CD14-positive monocyte (primary cell): ENCODE data around the gene TSSK3. TPM values are rescaled to one million over a fixed set of nuclear protein-coding genes. Genes with fewer than 3 reads are reported as not detected.

Experiments used
- DNase-seq, 3 donors: peaks; one replicate each; pipeline ENCODE4 v3.0.0-alpha.2; 2011 to 2022
- H2AFZ ChIP-seq: 2 replicates; pipeline ENCODE4 v1.6.0; 2012; ENCODE audit warnings: mild to moderate bottlenecking, low read depth, low read length, inconsistent platforms; ENCODE audit not compliant: insufficient read depth, poor library complexity, severe bottlenecking
- H3K27ac ChIP-seq, 2 donors: 1 replicate in 1 of 2; 2 replicates in 1 of 2; pipeline ENCODE4 v1.5.1; 2012 to 2013; ENCODE audit warnings: low read length in 2 of 2, control low read depth in 1 of 2, inconsistent platforms in 1 of 2, low read depth in 1 of 2, mild to moderate bottlenecking in 1 of 2
- H3K27me3 ChIP-seq, 2 donors: one replicate each; pipeline versions ENCODE4 v1.6.0 to v1.6.1; 2011 to 2013; ENCODE audit warnings: low read length in 2 of 2; ENCODE audit not compliant: control insufficient read depth in 2 of 2, insufficient read depth in 2 of 2
- H3K36me3 ChIP-seq, 2 donors: replicated peaks in 1 of 2; 1 replicate in 1 of 2; 2 replicates in 1 of 2; pipeline versions ENCODE4 v1.5.1 to v1.6.1; 2012 to 2013; ENCODE audit warnings: low read length in 2 of 2, control low read depth in 1 of 2, inconsistent platforms in 1 of 2, mild to moderate bottlenecking in 1 of 2; ENCODE audit not compliant: insufficient read depth in 2 of 2, control insufficient read depth in 1 of 2
- H3K4me1 ChIP-seq, 2 donors: 1 replicate in 1 of 2; 2 replicates in 1 of 2; pipeline versions ENCODE4 v1.5.1 to v1.6.1; 2012 to 2013; ENCODE audit warnings: low read length in 2 of 2, control low read depth in 1 of 2, inconsistent platforms in 1 of 2, mild to moderate bottlenecking in 1 of 2, moderate library complexity in 1 of 2; ENCODE audit not compliant: insufficient read depth in 2 of 2, control insufficient read depth in 1 of 2
- H3K4me2 ChIP-seq: replicated peaks from 2 replicates; pipeline ENCODE3; 2012; ENCODE audit warnings: low read length, moderate library complexity, mild to moderate bottlenecking; ENCODE audit not compliant: poor library complexity, severe bottlenecking; ENCODE audit errors: extremely low read depth
- H3K4me3 ChIP-seq, 3 experiments: fragments of 200-600 bp in 1 of 3; sonication (generic) in 1 of 3; replicated peaks in 1 of 3; 1 replicate in 2 of 3; 2 replicates in 1 of 3; pipeline ENCODE4 v1.5.1; 2011 to 2013; ENCODE audit warnings: low read length in 3 of 3, mild to moderate bottlenecking in 3 of 3, control low read depth in 2 of 3, low read depth in 2 of 3, inconsistent platforms in 1 of 3, moderate library complexity in 1 of 3
- H3K79me2 ChIP-seq: 2 replicates; pipeline ENCODE4 v1.6.0; 2012; ENCODE audit warnings: mild to moderate bottlenecking, control low read depth, inconsistent platforms, low read length, moderate library complexity; ENCODE audit not compliant: insufficient read depth
- H3K9ac ChIP-seq: 2 replicates; pipeline ENCODE4 v1.6.0; 2017; ENCODE audit warnings: low read length, mild to moderate bottlenecking; ENCODE audit not compliant: insufficient read depth, poor library complexity, severe bottlenecking
- H3K9me3 ChIP-seq, 2 donors: replicated peaks in 1 of 2; 1 replicate in 1 of 2; 2 replicates in 1 of 2; pipeline versions ENCODE4 v1.5.1 to v1.6.1; 2012 to 2013; ENCODE audit warnings: low read length in 2 of 2, control low read depth in 1 of 2; ENCODE audit not compliant: control insufficient read depth in 1 of 2, insufficient read depth in 1 of 2
- H4K20me1 ChIP-seq: 2 replicates; pipeline ENCODE4 v1.6.0; 2012; ENCODE audit warnings: mild to moderate bottlenecking, low read length, control low read depth, moderate library complexity; ENCODE audit not compliant: insufficient read depth
- H3K27ac Mint-ChIP-seq, 7 donors: one replicate each; pipeline ENCODE4 v1.8.0; 2020; ENCODE audit warnings: mild to moderate bottlenecking in 7 of 7, mixed read lengths in 7 of 7, moderate library complexity in 6 of 7, inconsistent platforms in 2 of 7
- H3K27me3 Mint-ChIP-seq, 3 donors: one replicate each; pipeline ENCODE4 v1.8.0; 2021 to 2022; ENCODE audit warnings: low read depth in 3 of 3, mild to moderate bottlenecking in 3 of 3, mixed read lengths in 3 of 3, moderate library complexity in 3 of 3, inconsistent platforms in 1 of 3
- H3K36me3 Mint-ChIP-seq, 2 donors: one replicate each; pipeline ENCODE4 v1.8.0; 2020; ENCODE audit warnings: mixed read lengths in 2 of 2, inconsistent platforms in 1 of 2, mild to moderate bottlenecking in 1 of 2
- H3K4me1 Mint-ChIP-seq: one replicate; pipeline ENCODE4 v1.8.0; 2020; ENCODE audit warnings: mild to moderate bottlenecking, mixed read lengths
- H3K4me3 Mint-ChIP-seq, 2 donors: one replicate each; pipeline ENCODE4 v1.8.0; 2020; ENCODE audit warnings: mild to moderate bottlenecking in 2 of 2, mixed read lengths in 2 of 2, moderate library complexity in 1 of 2
- H3K9me3 Mint-ChIP-seq, 7 donors: one replicate each; pipeline ENCODE4 v1.8.0; 2020 to 2022; ENCODE audit warnings: mixed read lengths in 7 of 7, mild to moderate bottlenecking in 6 of 7, moderate library complexity in 6 of 7, inconsistent platforms in 2 of 7
- WGBS: methylation state at CpG from one replicate; pipeline ENCODE4 v1.1.5; 2013; ENCODE audit warnings: missing lambda C conversion rate; ENCODE audit not compliant: insufficient coverage; 5-methylcytosine and 5-hydroxymethylcytosine counted together
- intact Hi-C, 2 donors: fragments of 100-400 bp; cut with micrococcal nuclease; formaldehyde crosslinking; loops; one replicate each; pipeline versions ENCODE4 v1.15.0 to v1.15.1; 2023
- polyA plus RNA-seq, 3 donors: library from polyadenylated mRNA; depleted of rRNA in 1 of 3; unstranded in 2 of 3; stranded (reverse) in 1 of 3; fragments of 300-500 nt in 2 of 3; fragments of >200 nt in 1 of 3; fragmentation: Illumina TruSeq in 2 of 3; gene quantifications; 1 replicate in 2 of 3; 2 replicates in 1 of 3; pipeline ENCODE4 v1.2.3, GENCODE V29; 2012 to 2021
- TF ChIP-seq, protein P1 (sequence below): fragments of 200-600 bp; IDR thresholded peaks from one replicate; pipeline ENCODE4 v1.8.0; 2022; ENCODE audit warnings: antibody characterized with exemption, mild to moderate bottlenecking

Gene TSSK3
- polyA plus RNA-seq, 3 donors, result 0.35 to 1.1 (median 0.65) TPM

DNA sequence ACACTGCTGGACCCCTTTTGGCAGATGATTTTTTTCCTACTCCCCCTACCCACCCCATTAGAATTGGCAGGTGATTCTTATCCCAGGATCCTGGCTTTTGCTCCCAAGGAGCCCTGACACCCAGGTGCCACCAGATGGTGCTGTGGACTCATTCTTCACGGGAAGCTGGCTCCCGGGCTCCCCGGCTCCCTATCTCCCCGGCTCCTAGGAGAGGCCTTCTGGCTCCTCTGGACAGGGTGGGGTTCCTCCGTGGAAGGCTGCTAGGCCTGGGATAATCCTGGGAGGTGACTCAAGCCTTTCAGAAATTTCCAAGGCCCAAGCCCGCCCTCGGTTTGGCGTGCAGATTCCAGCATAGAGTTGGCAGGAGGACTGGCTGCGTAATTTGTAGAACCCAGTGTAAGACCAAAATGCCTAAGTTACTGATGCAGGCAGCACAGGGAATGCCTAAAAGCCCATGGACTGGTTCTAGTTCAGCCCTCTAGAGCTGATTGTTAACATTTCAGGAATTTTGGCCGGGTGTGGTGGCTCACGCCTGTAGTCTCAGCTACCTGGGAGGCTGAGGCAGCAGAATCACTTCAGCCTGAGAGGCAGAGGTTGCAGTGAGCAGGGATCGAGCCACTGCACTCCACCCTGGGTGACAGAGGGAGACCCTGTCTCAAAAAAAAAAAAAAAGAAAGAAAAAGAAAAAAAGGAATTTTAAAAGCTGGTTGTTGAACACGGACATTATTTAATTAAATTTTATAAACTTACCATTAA, 38.7 kb downstream of the TSSK3 start:
- H3K9me3 Mint-ChIP-seq, result peaks cover 0 to 4% (median 0%) of the 10 kb centered on the region in 7 donors
- Histone ChIP-seq H3K79me2 (no peaks in the 10 kb centered on the region), H3K36me3 (no peaks in the 10 kb centered on the region), H4K20me1 (no peaks in the 10 kb centered on the region), H3K9ac (no peak overlapping the region), H3K9me3 (no peaks in the 10 kb centered on the region), H3K4me3 (no peak overlapping the region), H3K4me1 (peaks cover 0 to 3% of the 10 kb centered on the region in 2 donors), H3K4me2 (peak overlapping the region; percentile 20), H2AFZ (peak overlapping the region; percentile 69), H3K27me3 (no peaks in the 10 kb centered on the region), H3K27ac (no peak overlapping the region)
- H3K36me3 Mint-ChIP-seq, result no peaks in the 10 kb centered on the region
- 42% methylated on average over 11 of the region's 13 CpGs for WGBS
- H3K4me1 Mint-ChIP-seq, result peaks cover 4% of the 10 kb centered on the region
- intact Hi-C loops, result no loop called here
- H3K27me3 Mint-ChIP-seq, result peaks cover 0 to 2% (median 1%) of the 10 kb centered on the region in 3 donors
- peak; percentile 18 to 60 (median 55) for DNase-seq
- peak overlapping the region in 1 of 2 donors; percentile 53 for H3K4me3 Mint-ChIP-seq
- TF ChIP-seq, protein P1, sequence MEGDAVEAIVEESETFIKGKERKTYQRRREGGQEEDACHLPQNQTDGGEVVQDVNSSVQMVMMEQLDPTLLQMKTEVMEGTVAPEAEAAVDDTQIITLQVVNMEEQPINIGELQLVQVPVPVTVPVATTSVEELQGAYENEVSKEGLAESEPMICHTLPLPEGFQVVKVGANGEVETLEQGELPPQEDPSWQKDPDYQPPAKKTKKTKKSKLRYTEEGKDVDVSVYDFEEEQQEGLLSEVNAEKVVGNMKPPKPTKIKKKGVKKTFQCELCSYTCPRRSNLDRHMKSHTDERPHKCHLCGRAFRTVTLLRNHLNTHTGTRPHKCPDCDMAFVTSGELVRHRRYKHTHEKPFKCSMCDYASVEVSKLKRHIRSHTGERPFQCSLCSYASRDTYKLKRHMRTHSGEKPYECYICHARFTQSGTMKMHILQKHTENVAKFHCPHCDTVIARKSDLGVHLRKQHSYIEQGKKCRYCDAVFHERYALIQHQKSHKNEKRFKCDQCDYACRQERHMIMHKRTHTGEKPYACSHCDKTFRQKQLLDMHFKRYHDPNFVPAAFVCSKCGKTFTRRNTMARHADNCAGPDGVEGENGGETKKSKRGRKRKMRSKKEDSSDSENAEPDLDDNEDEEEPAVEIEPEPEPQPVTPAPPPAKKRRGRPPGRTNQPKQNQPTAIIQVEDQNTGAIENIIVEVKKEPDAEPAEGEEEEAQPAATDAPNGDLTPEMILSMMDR, result peak; percentile 83
- H3K27ac Mint-ChIP-seq, result no peak overlapping the region

DNA sequence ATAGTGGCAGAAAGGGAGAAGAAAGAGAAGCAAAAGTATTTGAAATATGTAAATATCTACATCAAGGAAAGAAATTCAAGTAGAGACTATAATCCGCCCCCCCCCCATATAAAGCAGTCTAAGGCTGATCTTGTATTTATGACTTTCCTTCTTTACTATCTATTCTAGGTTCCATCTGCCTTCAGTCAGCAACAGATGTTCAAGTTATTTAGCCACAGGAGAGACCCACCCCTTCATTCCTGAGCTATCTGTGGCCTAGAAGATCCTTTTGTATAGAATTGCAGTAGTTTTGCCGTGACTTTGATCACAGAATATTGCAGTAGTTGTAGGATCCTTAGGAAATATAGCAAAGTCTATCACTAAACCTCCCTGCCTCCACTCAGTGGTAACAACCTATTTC, 42.6 kb downstream of the TSSK3 start:
- H3K36me3 Mint-ChIP-seq, result no peaks in the 10 kb centered on the region
- DNase-seq, result no peak
- H3K4me3 Mint-ChIP-seq, result no peak overlapping the region
- H3K9ac ChIP-seq, result no peak overlapping the region
- no peaks in the 10 kb centered on the region for H3K79me2 ChIP-seq
- H3K9me3 ChIP-seq, result no peaks in the 10 kb centered on the region
- no peak overlapping the region for H3K27ac ChIP-seq
- WGBS, result no CpG with 5 or more reads among the region's 2 CpGs
- peaks cover 0 to 3% of the 10 kb centered on the region in 2 donors for H3K4me1 ChIP-seq
- peaks cover 4% of the 10 kb centered on the region for H3K4me1 Mint-ChIP-seq
- peaks cover 2 to 4% (median 2%) of the 10 kb centered on the region in 3 donors for H3K27me3 Mint-ChIP-seq
- intact Hi-C loops, result no loop called here
- no peak overlapping the region for H3K4me3 ChIP-seq
- no peaks in the 10 kb centered on the region for H3K9me3 Mint-ChIP-seq
- H3K27ac Mint-ChIP-seq, result no peak overlapping the region
- H3K4me2 ChIP-seq, result no peak overlapping the region
- no peak overlapping the region for H2AFZ ChIP-seq
- TF ChIP-seq, protein P1, result no peak
- no peaks in the 10 kb centered on the region for H3K27me3 ChIP-seq
- no peaks in the 10 kb centered on the region for H4K20me1 ChIP-seq
- H3K36me3 ChIP-seq, result no peaks in the 10 kb centered on the region
